A549 (cell line): ENCODE measurements around the gene SPPL3. TPM values are rescaled to one million over a fixed set of nuclear protein-coding genes. Genes with fewer than 3 reads are reported as not detected.

Experiments used
- ATAC-seq, 2 experiments: fragments of 200-7000 bp in 1 of 2; fragments of >200 bp in 1 of 2; cut with Nextera tagmentation in 1 of 2; cut with Tn5 transposase in 1 of 2; 3 replicates each; pipeline versions ENCODE4 v1.8.0 to v1.9.1; 2018 to 2020; ENCODE audit warnings: mild to moderate bottlenecking in 1 of 2, moderate library complexity in 1 of 2
- CTCF ChIA-PET: fragments of 300-600 bp; sonication (Branson Sonifier 250); formaldehyde crosslinking; extraction: SDS; loops from one replicate; lab custom pipeline; 2021; ENCODE audit warnings: antibody characterized with exemption, inconsistent platforms; lab: Yijun Ruan, JAX
- POLR2A ChIA-PET: fragments of 350-600 bp; formaldehyde crosslinking; extraction: SDS; loops from one replicate; lab custom pipeline; 2021; ENCODE audit warnings: antibody characterized with exemption, inconsistent platforms; lab: Yijun Ruan, JAX
- DNase-seq, 2 experiments: peaks; one replicate each; pipeline versions ENCODE4 v3.0.0 to v3.0.0-alpha.2; 2011 to 2016; ENCODE audit warnings: low read depth in 1 of 2, low spot score in 1 of 2
- FAIRE-seq: peaks from 2 replicates; lab custom pipeline; 2011; peaks lifted over from hg19 to GRCh38; lab: Jason Lieb, UNC
- H3K27ac ChIP-seq, 2 experiments: fragments of >200 bp; sonication (Bioruptor Twin); formaldehyde crosslinking; 3 replicates each; pipeline ENCODE4 v1.5.1; 2016 to 2017
- H3K4me1 ChIP-seq: fragments of >200 bp; sonication (Bioruptor Twin); formaldehyde crosslinking; 3 replicates; pipeline ENCODE4 v1.6.1; 2016
- H3K4me2 ChIP-seq: fragments of >200 bp; sonication (Bioruptor Twin); formaldehyde crosslinking; 3 replicates; pipeline ENCODE4 v1.6.1; 2016
- H3K4me3 ChIP-seq: fragments of >200 bp; sonication (Bioruptor Twin); formaldehyde crosslinking; 3 replicates; pipeline ENCODE4 v1.5.1; 2016
- H3K9me3 ChIP-seq: fragments of >200 bp; sonication (Bioruptor Twin); formaldehyde crosslinking; 3 replicates; pipeline ENCODE4 v1.6.1; 2016
- BHLHE40 ChIP-seq: IDR thresholded peaks from 2 replicates; pipeline ENCODE4 v1.6.1; 2012; ENCODE audit warnings: low read depth, low read length, inconsistent platforms
- CEBPB ChIP-seq, 2 experiments: fragments of >200 bp in 1 of 2; sonication (Bioruptor Twin) in 1 of 2; formaldehyde crosslinking in 1 of 2; IDR thresholded peaks; 2 replicates each; pipeline ENCODE4 v1.6.1; 2012 to 2016
- CHD4 ChIP-seq: fragments of 200-600 bp; sonication (generic); IDR thresholded peaks from 2 replicates; pipeline ENCODE4 v1.6.1; 2016; ENCODE audit warnings: antibody characterized with exemption, mild to moderate bottlenecking, borderline replicate concordance
- EHF ChIP-seq: fragments of 250-450 bp; sonication (Bioruptor Pico); IDR thresholded peaks from 2 replicates; pipeline ENCODE4 v1.5.0; 2020; ENCODE audit warnings: mild to moderate bottlenecking
- EHMT2 ChIP-seq: fragments of 200-600 bp; sonication (generic); IDR thresholded peaks from 2 replicates; pipeline ENCODE4 v1.6.1; 2016; ENCODE audit warnings: antibody characterized with exemption, low read depth, mild to moderate bottlenecking, moderate library complexity
- EP300 ChIP-seq, 2 experiments: fragments of >200 bp; sonication (Bioruptor Twin); formaldehyde crosslinking; IDR thresholded peaks; 2 replicates in 1 of 2; 3 replicates in 1 of 2; pipeline ENCODE4 v1.6.1; 2016 to 2017
- ESRRA ChIP-seq: fragments of 150-350 bp; IDR thresholded peaks from 2 replicates; pipeline ENCODE4 v1.6.1; 2014; ENCODE audit warnings: mild to moderate bottlenecking, low read length, borderline replicate concordance
- FOSL2 ChIP-seq, 2 experiments: fragments of 450-650 bp in 1 of 2; fragments of >200 bp in 1 of 2; sonication (Bioruptor Twin) in 1 of 2; formaldehyde crosslinking; IDR thresholded peaks; 2 replicates each; pipeline versions ENCODE4 v1.5.0 to v1.6.1; 2016 to 2020; ENCODE audit warnings: mild to moderate bottlenecking in 1 of 2, moderate library complexity in 1 of 2
- HDAC2 ChIP-seq: fragments of 200-600 bp; sonication (generic); IDR thresholded peaks from 2 replicates; pipeline ENCODE4 v1.6.1; 2016
- HEYL ChIP-seq: fragments of 250-450 bp; sonication (Bioruptor Pico); IDR thresholded peaks from 2 replicates; pipeline ENCODE4 v1.8.0; 2021; ENCODE audit warnings: mild to moderate bottlenecking, moderate library complexity
- HOXB13 ChIP-seq: fragments of 250-450 bp; sonication (Bioruptor Pico); IDR thresholded peaks from 2 replicates; pipeline ENCODE4 v1.5.0; 2020; ENCODE audit warnings: low read depth, mild to moderate bottlenecking, moderate library complexity
- HOXB5 ChIP-seq: fragments of 250-450 bp; sonication (Bioruptor Pico); IDR thresholded peaks from 2 replicates; pipeline ENCODE4 v1.5.0; 2020; ENCODE audit warnings: mild to moderate bottlenecking, moderate library complexity
- JUN ChIP-seq, 2 experiments: fragments of >200 bp; sonication (Bioruptor Twin); formaldehyde crosslinking; IDR thresholded peaks; 2 replicates in 1 of 2; 3 replicates in 1 of 2; pipeline ENCODE4 v1.6.1; 2016 to 2017
- JUNB ChIP-seq: fragments of >200 bp; sonication (Bioruptor Twin); formaldehyde crosslinking; IDR thresholded peaks from 2 replicates; pipeline ENCODE4 v1.6.1; 2016
- KDM1A ChIP-seq: fragments of 200-600 bp; sonication (generic); IDR thresholded peaks from 2 replicates; pipeline ENCODE4 v1.6.1; 2016; ENCODE audit warnings: low read depth, mild to moderate bottlenecking
- NPAS2 ChIP-seq: fragments of 250-450 bp; sonication (Bioruptor Pico); IDR thresholded peaks from 2 replicates; pipeline ENCODE4 v1.8.0; 2022; ENCODE audit warnings: mild to moderate bottlenecking, moderate library complexity, borderline replicate concordance
- PHF8 ChIP-seq: fragments of 200-600 bp; sonication (generic); IDR thresholded peaks from 2 replicates; pipeline ENCODE4 v1.6.1; 2016; ENCODE audit warnings: low read depth, mild to moderate bottlenecking, antibody characterized with exemption, moderate library complexity, borderline replicate concordance
- POLR2AphosphoS2 ChIP-seq: conservative IDR thresholded peaks from 2 replicates; pipeline ENCODE4 v1.6.1; 2012; ENCODE audit warnings: low read length, improper control_type of control experiment, inconsistent platforms
- RFX5 ChIP-seq: fragments of 450-650 bp; IDR thresholded peaks from 2 replicates; pipeline ENCODE4 v1.7.1; 2014; ENCODE audit warnings: antibody characterized with exemption, mild to moderate bottlenecking, moderate library complexity
- RNF2 ChIP-seq: fragments of 200-600 bp; sonication (generic); IDR thresholded peaks from 2 replicates; pipeline ENCODE4 v1.6.1; 2016; ENCODE audit warnings: low read depth, mild to moderate bottlenecking, antibody characterized with exemption, moderate library complexity, borderline replicate concordance
- SMC3 ChIP-seq: fragments of >200 bp; sonication (Bioruptor Twin); formaldehyde crosslinking; IDR thresholded peaks from 3 replicates; pipeline ENCODE4 v1.6.1; 2018; ENCODE audit warnings: inconsistent platforms
- SREBF2 ChIP-seq: fragments of 450-650 bp; IDR thresholded peaks from 2 replicates; pipeline ENCODE4 v1.6.1; 2014; ENCODE audit warnings: mild to moderate bottlenecking, moderate library complexity
- TFCP2L1 ChIP-seq: fragments of 250-450 bp; sonication (Bioruptor Pico); IDR thresholded peaks from 2 replicates; pipeline ENCODE4 v1.5.0; 2021; ENCODE audit warnings: mild to moderate bottlenecking
- ZNF302 ChIP-seq: fragments of 250-450 bp; sonication (Bioruptor Pico); IDR thresholded peaks from 2 replicates; pipeline ENCODE4 v1.9.0; 2021; ENCODE audit warnings: inconsistent platforms, mild to moderate bottlenecking, moderate library complexity
- ZSCAN20 ChIP-seq: fragments of 250-450 bp; sonication (Bioruptor Pico); IDR thresholded peaks from 2 replicates; pipeline ENCODE4 v1.8.0; 2022; ENCODE audit warnings: mild to moderate bottlenecking, moderate library complexity
- WGBS: methylation state at CpG from one replicate; pipeline ENCODE4 v1.1.6; 2017; ENCODE audit errors: missing lambda C conversion rate; 5-methylcytosine and 5-hydroxymethylcytosine counted together
- polyA plus RNA-seq, 4 experiments: library from polyadenylated mRNA; depleted of rRNA in 3 of 4; stranded (reverse); fragments of >200 nt; fragmentation: RNase III in 1 of 4; extraction: RNeasy Plus Mini Kit Qiagen cat#74134 plus additional on column Dnase treatment in 1 of 4; gene quantifications; 2 replicates in 3 of 4; 3 replicates in 1 of 4; pipeline ENCODE4 v1.2.3, GENCODE V29; 2011 to 2017
- TF ChIP-seq, protein P1 (sequence below): IDR thresholded peaks from 2 replicates; pipeline ENCODE4 v1.6.1; 2012; ENCODE audit warnings: low read depth, borderline replicate concordance
- TF ChIP-seq, protein P2 (sequence below): IDR thresholded peaks from 2 replicates; pipeline ENCODE4 v1.6.1; 2012
- TF ChIP-seq, protein P3 (sequence below): fragments of 450-650 bp; IDR thresholded peaks from 2 replicates; pipeline ENCODE4 v1.6.1; 2014; ENCODE audit warnings: antibody characterized with exemption
- TF ChIP-seq, protein P4 (sequence below): fragments of 150-350 bp; IDR thresholded peaks from 2 replicates; pipeline ENCODE4 v1.6.1; 2014; ENCODE audit warnings: low read depth, mild to moderate bottlenecking, low read length

The SPPL3 gene
- polyA plus RNA-seq, 2 of the 4 experiments (the other 2 are of a cell fraction), result 25.0 to 26.6 TPM

DNA sequence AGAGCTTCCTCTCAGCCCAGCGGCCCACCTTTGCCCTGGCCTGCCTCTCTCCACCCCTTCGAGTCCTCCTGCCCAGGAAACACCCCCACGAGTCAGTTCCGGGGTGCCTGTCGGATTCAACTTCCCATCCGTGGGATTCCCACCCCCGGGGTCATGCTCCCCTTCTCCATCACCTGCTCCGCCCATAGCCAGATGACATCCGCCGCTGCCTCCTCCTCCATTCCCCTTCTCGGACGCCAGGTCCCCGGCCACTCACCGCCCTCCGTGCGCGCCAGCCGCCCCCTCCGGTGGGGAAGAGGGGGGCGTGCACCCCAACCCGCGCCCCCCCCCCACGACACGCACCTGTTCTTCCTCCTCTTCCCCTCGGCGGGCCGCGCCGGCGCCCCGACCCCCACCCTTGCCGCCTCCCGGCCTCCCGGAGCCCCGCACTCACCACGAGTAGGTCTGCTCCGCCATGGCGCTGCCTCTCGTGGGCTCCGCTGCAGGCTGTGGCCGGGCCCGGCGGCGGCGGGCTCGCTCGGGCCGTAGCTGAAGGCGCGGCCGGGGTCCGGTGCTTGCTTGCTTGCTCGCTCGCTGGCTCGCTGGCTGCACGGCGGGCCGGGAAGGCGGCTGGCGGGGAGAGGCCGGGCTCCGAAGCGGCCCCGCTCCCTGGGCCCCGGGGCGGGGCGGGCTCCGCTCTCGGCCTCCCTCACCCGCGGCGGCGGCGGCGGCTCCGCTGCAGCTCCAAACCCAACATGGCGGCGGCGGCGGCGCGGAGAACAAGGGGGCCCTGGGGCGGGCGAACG is 554 bp downstream of the SPPL3 start:
- peak overlapping the region; percentile 83 to 91 for H3K27ac ChIP-seq
- POLR2A ChIA-PET, result interaction anchor here (0.6 to 1.1 kb wide), 2 partner anchors 12 to 193 kb away, joined by 4 to 5 read pairs; no protein-coding TSS in a partner anchor

DNA sequence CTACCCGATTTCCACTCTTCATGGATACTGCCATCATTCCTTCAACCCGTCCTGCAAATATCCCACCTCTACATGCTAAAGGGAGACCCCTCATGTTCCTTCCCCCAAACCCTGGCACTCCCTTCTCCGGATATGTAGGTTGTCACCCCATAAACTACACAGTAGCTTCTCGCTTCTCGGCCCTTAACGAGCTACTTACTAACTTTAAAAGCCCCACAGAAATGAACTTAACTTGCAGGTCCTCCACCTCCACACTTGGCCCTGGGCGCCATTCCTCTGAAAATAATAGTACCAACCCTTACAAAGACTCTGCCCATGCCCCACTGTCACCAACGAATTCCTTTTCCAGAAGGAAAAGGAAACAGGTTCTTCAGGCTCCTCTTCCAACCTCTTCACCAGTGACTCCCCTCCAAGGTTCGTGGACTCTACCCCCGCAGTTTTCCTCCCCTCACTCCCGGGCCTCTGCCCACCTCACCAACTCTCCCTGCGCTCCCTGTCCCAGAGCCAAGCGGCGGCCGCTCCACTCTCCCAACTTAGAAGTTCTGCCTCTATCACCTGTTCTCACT is 1.2 kb downstream of the SPPL3 start:
- H3K9me3 ChIP-seq, result no peaks in the 10 kb centered on the region
- 32% methylated on average over 15 of the region's 15 CpGs for WGBS
- POLR2A ChIA-PET, result interaction anchor here (0.6 kb wide), 1 partner anchor 194 kb away, joined by 5 read pairs; no protein-coding TSS in a partner anchor
- H3K4me1 ChIP-seq, result peaks cover 12% of the 10 kb centered on the region; the same call in 2 of the 3 replicates
- ATAC-seq, result peak in 1 of 2 experiments; percentile 58; a peak in 3 of 6 replicates
- H3K4me2 ChIP-seq, result peak overlapping the region; percentile 95
- no peak for DNase-seq
- peak overlapping the region; percentile 83 to 91 for H3K27ac ChIP-seq
- TF ChIP-seq, protein P1, sequence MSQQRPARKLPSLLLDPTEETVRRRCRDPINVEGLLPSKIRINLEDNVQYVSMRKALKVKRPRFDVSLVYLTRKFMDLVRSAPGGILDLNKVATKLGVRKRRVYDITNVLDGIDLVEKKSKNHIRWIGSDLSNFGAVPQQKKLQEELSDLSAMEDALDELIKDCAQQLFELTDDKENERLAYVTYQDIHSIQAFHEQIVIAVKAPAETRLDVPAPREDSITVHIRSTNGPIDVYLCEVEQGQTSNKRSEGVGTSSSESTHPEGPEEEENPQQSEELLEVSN, result no peak
- TF ChIP-seq NPAS2 (CRISPR knock-in tag) (no peak), FOSL2 (IDR thresholded peaks at IDR 0.05) (no peak), FOSL2 (CRISPR knock-in tag; IDR thresholded peaks at IDR 0.05) (no peak), SREBF2 (no peak), EHMT2 (no peak), EHF (CRISPR knock-in tag) (no peak), TFCP2L1 (CRISPR knock-in tag) (no peak), ESRRA (no peak), SMC3 (no peak), ZNF302 (CRISPR knock-in tag) (no peak), RNF2 (no peak)
- TF ChIP-seq, protein P2, sequence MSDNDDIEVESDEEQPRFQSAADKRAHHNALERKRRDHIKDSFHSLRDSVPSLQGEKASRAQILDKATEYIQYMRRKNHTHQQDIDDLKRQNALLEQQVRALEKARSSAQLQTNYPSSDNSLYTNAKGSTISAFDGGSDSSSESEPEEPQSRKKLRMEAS, result no peak
- TF ChIP-seq, protein P3, sequence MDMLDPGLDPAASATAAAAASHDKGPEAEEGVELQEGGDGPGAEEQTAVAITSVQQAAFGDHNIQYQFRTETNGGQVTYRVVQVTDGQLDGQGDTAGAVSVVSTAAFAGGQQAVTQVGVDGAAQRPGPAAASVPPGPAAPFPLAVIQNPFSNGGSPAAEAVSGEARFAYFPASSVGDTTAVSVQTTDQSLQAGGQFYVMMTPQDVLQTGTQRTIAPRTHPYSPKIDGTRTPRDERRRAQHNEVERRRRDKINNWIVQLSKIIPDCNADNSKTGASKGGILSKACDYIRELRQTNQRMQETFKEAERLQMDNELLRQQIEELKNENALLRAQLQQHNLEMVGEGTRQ, result no peak
- CTCF ChIA-PET, result interaction anchor here (1.0 to 1.7 kb wide), 3 partner anchors 12 to 69 kb away, joined by 3 to 4 read pairs (median 4); no protein-coding TSS in a partner anchor
- no peak for FAIRE-seq
- H3K4me3 ChIP-seq, result peak overlapping the region; percentile 77

More for the DNA sequence above, 554 bp downstream of the SPPL3 start:
- no peaks in the 10 kb centered on the region for H3K9me3 ChIP-seq
- H3K4me1 ChIP-seq, result peaks cover 12% of the 10 kb centered on the region; the same call in 2 of the 3 replicates
- no peak for FAIRE-seq
- CTCF ChIA-PET, result interaction anchor here (1.0 to 1.7 kb wide), 4 partner anchors 10 to 68 kb away, joined by 3 to 4 read pairs (median 4); no protein-coding TSS in a partner anchor
- H3K4me2 ChIP-seq, result peak overlapping the region; percentile 95
- H3K4me3 ChIP-seq, result peak overlapping the region; percentile 77
- TF ChIP-seq PHF8 (peak; percentile 18; the same call in 1 of the 2 replicates), BHLHE40 (no peak)
- TF ChIP-seq, all 56 proteins: peak for 1
- 2% methylated on average over 14 of the region's 85 CpGs for WGBS
- peak; percentile 60 to 75 for ATAC-seq
- peak; percentile 40 to 59 for DNase-seq

DNA sequence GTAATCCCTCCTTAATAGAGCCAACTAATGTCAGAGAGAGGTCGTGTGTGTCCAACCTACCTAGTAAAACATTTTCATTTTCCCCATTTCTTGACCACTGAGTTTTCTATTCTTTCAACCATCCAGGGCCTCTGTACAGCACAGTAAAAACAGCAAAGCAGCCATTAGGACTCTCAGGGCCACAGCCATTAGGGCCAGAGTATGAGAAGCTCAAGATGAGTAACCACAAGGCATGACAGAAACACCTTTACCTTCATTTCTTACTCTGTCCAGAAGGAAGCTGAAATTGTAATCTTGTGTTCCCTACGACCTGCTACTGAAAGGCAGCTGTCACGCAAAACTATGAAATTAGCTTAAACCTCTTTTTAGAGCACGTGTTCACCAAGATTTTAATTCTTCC is 2.3 kb downstream of the SPPL3 start:
- ChIA-PET POLR2A (interaction anchor here (0.6 kb wide), 1 partner anchor 195 kb away, joined by 3 read pairs; no protein-coding TSS in a partner anchor), CTCF (interaction anchor here (1.0 to 1.5 kb wide), 4 partner anchors 24 to 70 kb away, joined by 3 to 4 read pairs (median 3); no protein-coding TSS in a partner anchor)
- FAIRE-seq (no peak), ATAC-seq (no peak), DNase-seq (no peak)
- TF ChIP-seq ZNF302 (CRISPR knock-in tag) (no peak), ZSCAN20 (CRISPR knock-in tag) (no peak), HOXB5 (CRISPR knock-in tag) (no peak), FOSL2 (IDR thresholded peaks at IDR 0.05) (no peak), FOSL2 (CRISPR knock-in tag; IDR thresholded peaks at IDR 0.05) (no peak), HDAC2 (no peak), JUNB (no peak), JUN (IDR thresholded peaks at IDR 0.05) (no peak), RFX5 (no peak), KDM1A (no peak), HOXB13 (no peak), POLR2AphosphoS2 (no peak), EP300 (IDR thresholded peaks at IDR 0.05) (no peak), NPAS2 (CRISPR knock-in tag) (no peak), HEYL (CRISPR knock-in tag) (no peak), CHD4 (no peak), CEBPB (IDR thresholded peaks at IDR 0.05) (no peak)
- TF ChIP-seq, protein P4, sequence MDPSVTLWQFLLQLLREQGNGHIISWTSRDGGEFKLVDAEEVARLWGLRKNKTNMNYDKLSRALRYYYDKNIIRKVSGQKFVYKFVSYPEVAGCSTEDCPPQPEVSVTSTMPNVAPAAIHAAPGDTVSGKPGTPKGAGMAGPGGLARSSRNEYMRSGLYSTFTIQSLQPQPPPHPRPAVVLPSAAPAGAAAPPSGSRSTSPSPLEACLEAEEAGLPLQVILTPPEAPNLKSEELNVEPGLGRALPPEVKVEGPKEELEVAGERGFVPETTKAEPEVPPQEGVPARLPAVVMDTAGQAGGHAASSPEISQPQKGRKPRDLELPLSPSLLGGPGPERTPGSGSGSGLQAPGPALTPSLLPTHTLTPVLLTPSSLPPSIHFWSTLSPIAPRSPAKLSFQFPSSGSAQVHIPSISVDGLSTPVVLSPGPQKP, result no peak
- Histone ChIP-seq H3K4me2 (peak overlapping the region; percentile 95; the same call in 2 of the 3 replicates), H3K4me1 (peaks cover 12% of the 10 kb centered on the region; the same call in 2 of the 3 replicates), H3K9me3 (no peaks in the 10 kb centered on the region), H3K27ac (no peak overlapping the region), H3K4me3 (no peak overlapping the region)
- WGBS, result 77% methylated on average over 4 of the region's 4 CpGs
